Vagina (tissue), 2 donors: ENCODE data around the gene PMM1.

Experiments
- CTCF ChIP-seq, 3 experiments: fragments of 450-650 bp in 2 of 3; fragments of 200-600 bp in 1 of 3; sonication (generic) in 1 of 3; IDR thresholded peaks; one replicate each; pipeline ENCODE4 v1.5.1; 2017 to 2019; ENCODE audit warnings: antibody characterized with exemption in 3 of 3, mild to moderate bottlenecking in 2 of 3, moderate library complexity in 2 of 3
- POLR2A ChIP-seq, 2 donors: fragments of 450-650 bp; IDR thresholded peaks; one replicate each; pipeline ENCODE4 v1.6.1; 2017; ENCODE audit warnings: antibody characterized with exemption in 2 of 2, mild to moderate bottlenecking in 2 of 2, moderate library complexity in 2 of 2
- POLR2AphosphoS5 ChIP-seq, 2 donors: sonication (generic); formaldehyde crosslinking; IDR thresholded peaks; one replicate each; pipeline ENCODE4 v1.9.0; 2017; ENCODE audit warnings: antibody characterized with exemption in 2 of 2, mild to moderate bottlenecking in 2 of 2, low read depth in 1 of 2; ENCODE audit not compliant: insufficient read depth in 1 of 2

GRCh38 chr22:41567512-41567768 lies 22.2 kb downstream of the PMM1 start:
- TF ChIP-seq POLR2A (IDR thresholded peaks at IDR 0.05) = no peak
- TF ChIP-seq CTCF (IDR thresholded peaks at IDR 0.05) = no peak
- no peak for TF ChIP-seq POLR2AphosphoS5 (IDR thresholded peaks at IDR 0.05; ENCODE audit: insufficient read depth in 1 of 2, low read depth in 1 of 2)
